HG03342 (cell line): Measurements from ENCODE around the gene IFITM2.

Experiments
- ATAC-seq: cut with Tn5 transposase; IDR thresholded peaks from one replicate; pipeline ENCODE4 v1.9.1; 2021; ENCODE audit warnings: mild to moderate bottlenecking, moderate library complexity; ENCODE audit not compliant: unreplicated experiment

IFITM2 gene

DNA sequence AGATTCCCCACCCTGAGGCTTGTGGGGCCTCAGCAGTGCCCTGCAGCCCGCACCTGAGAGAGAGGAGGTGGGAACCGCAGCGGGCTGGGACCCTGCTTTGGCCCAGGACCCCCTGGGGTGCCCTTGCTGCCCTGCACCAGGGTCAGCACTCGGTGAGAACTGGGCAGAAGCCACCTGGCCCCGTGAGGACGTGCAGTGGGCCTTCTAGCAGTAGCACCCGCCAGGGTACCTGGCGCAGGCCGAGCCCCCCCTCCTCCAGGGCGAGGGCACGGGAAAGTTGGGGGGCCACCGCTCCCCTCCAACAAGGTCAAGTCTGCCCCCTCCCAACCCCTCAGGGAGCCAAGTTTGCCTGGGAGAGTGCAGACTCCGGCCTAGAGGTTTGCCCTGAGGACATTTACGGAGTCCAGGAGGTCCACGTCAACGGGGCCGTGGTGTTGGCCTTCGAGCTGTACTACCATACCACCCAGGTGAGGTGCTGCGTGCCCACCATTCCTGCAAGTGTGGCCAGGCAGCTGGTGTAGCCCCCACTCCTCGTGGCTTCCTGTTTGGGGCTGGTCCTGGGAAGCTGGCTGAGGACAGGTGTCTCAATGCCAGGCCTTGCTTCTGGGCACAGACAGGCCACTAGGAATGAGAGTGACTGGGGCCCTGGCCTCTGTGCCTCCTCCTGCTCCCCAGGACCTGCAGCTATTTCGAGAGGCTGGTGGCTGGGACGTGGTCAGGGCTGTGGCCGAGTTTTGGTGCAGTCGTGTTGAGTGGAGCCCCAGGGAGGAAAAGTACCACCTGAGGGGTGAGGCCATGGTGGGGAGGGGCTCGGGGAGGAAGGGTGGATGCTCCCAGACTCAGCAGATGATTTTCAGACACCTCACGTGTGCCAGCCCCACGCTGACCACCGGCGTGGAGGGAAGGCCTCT lies 15.2 kb upstream of the IFITM2 start:
- ATAC-seq: no peak

DNA sequence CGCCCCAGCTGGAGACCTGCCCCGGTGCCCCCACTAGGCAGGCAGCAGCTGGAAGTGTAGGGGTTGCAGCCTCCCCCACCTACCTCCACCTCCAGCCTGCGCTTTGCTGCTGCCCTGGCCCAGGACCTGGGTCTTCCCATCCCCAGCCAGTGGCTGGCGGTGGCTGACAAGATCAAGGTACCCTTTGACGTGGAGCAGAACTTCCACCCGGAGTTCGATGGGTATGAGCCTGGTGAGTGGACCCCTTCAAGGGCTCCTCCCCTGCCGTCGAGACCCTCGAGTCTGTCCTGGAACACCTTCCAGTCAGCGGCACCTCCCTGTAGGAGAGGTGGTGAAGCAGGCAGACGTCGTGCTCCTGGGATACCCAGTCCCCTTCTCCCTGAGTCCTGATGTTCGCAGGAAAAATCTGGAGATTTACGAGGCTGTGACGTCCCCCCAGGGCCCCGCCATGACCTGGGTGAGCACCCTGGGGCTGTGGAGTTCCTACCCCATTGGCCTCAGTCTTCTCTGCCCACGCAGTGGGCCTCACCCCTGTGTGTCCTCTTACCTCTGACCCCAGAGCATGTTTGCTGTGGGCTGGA lies 14.3 kb upstream of the IFITM2 start:
- no peak for ATAC-seq

DNA sequence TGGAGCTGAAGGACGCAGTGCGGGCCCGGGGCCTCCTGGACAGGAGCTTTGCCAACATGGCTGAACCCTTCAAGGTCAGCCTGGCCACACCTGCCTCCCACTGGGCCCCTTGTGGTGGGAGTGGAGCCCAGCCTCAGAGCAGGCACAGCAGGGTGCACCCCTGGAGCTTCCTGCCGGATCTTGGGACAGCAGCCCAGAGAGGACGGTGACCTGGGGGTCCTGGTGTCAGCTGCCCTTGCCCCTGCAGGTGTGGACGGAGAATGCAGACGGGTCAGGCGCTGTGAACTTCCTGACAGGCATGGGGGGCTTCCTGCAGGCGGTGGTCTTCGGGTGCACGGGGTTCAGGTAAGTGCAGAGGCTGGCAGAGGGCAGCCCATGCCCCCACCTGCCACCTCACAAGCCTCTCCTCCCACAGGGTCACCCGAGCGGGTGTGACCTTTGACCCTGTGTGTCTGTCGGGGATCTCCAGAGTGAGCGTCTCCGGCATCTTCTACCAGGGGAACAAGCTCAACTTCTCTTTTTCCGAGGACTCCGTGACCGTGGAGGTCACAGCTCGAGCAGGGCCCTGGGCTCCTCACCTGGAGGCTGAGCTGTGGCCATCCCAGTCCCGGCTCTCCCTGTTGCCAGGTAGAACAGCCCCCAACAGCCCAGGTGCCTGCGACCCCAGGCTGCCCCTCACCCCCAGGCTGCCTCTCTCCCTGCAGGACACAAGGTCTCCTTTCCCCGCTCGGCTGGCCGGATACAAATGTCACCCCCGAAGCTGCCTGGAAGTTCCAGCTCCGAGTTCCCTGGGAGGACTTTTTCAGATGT lies 13.6 kb upstream of the IFITM2 start:
- no peak for ATAC-seq

DNA sequence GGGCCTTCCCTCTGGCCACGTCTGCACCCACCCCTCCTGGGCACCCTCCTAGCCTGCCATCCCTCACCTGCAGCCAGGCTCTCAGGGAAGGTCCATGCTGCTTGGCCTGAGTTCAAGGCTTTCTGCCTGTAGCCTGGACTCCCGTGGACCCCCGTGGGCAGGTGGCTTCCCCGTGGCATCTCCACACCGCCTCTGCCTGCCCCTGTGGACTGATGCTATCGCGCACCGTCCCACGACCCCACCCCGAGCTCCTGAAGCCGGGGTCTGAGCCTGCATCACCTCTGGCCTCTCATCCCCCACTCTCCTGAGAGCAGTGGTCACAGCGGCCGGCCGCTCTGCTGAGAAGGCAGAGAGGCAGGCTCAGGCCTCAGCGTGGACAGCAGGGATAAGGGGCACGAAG lies 12.8 kb upstream of the IFITM2 start:
- no peak for ATAC-seq

DNA sequence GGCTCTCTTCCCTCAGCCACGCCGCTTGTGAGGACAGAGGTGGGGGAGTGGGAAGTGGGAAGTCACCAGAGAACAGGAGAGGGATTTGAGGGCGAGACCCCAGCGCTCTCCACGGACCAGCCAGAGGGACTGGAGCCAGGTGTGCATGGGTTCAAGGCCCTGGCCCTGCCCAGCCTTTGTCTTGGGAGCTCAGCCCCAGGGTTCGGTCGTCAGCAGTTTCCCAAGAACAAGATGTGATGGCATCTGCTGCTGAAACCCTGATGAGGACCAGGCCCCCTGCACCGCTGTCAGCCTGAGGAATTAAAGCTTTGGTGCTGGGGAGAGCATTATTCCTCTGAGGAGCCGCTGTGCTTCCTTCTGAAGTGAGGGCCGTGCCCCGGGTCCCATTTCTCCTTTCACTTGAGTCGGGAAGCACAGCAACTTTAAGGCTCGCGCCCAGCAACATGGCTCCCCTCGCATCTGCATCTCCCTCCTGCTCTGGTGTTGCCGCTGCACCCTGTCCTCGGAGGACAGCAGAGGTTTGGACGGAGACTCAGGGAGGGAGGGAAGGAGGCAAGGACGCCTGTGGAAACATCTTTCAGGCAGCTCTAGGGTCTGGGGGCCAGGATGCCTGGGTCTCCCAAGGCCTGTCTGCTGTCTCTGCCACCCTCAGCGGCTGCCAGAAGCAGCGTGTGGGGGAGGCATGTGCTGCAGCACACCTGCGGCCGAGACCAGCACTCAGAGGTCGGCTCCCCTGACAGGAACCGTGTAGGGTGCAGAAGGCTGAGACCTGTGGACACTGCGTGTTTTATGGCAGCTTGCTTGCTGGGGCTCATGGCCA lies 12.1 kb upstream of the IFITM2 start:
- ATAC-seq: no peak

DNA sequence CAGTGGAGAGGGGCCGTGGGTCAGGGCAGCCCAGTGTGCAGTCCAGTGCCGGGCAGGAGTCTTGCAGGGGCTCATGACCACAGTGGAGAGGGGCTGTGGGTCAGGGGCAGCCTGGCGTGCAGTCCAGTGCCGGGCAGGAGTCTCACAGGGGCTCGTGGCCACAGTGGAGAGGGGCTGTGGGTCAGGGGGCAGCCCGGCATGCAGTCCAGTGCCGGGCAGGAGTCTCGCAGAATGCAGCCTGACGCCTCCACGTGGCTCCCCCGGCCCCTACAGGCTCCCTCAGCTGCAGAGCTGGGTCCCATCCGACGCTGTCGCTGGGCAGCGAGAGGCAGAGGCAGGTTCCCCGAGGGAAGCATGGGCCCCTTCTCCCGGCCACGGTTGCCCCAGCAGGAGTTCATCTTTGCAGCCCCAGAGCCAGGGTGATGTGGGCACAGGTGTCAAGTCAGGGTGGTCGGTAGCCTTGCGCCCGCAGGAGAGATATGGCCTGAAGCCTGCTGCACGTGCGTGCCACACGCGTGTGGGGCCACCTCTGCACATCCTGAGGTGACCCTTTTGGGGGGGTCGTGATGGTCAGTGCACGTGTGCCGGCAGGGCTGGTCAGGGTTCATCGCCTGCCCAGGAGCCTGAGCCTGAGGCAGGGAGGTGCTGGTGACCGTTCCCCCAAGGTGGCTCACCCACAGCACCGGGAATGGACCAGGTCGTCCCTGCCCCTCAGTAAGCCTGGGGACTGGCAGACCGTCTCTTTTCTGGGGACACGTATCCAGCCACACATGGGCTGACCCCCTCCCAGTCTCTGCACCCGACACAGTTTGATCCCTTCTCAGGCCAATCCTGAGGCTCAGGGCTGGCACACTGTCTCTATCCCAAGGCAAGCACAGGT lies 11.2 kb upstream of the IFITM2 start:
- ATAC-seq: no peak

DNA sequence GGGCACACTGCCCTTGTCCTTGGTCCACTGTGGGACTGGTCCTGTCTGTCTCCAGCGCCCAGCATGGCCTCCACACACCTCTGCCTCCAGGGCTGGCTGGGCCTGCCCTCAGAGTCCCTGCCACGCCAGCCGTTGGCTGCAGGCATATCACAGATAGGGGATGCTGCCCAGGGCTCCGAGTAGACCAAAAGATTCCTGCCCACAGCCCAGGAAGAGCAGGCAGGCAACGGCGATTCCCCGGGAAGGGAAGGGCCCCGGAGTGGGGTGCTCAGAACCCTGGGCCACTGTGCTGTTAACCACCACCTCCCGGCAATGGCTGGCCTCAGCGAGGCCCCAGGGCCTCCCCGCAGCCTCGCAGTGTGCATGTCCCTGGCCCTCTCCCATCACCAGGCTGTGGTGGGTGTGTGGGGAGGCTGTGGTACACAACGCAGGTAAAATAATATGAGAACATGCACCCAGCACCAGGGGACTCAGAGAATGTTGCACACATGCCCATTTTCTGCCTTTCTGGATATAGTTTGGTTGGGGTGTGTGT lies 10.5 kb upstream of the IFITM2 start:
- no peak for ATAC-seq

DNA sequence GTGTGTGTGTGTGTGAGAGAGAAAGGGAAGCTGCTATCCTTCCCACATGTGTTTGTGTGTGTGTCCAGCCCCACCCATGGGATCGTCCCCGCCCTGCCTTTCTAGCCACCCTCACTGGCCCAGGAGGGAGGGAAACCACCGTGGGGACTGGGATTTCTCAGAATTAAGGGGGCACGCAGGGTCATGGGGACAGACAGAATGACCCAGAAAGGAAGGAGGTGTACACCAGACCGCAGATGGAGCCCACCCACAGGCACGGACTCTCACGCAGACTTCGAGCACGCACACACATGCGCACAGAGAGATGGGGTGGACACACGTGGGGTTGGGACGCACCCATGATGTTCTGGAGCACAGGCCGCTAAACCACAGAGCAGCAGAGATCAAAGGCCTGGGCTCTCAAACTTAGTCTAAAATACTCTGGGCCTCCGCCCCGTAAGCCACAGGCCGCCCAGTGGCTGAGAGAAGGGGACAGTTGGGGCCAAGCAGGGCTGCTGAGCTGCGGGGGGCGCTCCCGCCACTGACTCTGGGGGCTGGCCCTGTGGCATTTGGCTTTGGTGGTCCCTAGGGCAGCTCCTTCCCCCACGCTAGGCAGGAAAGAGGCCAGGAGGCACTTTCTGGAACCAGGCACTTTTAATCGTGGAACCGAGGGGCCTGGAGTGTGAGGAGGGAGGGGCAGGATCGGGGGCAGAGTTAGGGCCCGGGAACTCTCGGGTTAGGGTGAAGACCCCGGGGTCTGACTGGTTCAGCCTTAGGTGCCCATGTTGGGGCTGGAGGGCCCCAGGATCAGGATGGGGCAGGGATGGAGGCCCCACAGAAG lies 9.8 kb upstream of the IFITM2 start:
- no peak for ATAC-seq

DNA sequence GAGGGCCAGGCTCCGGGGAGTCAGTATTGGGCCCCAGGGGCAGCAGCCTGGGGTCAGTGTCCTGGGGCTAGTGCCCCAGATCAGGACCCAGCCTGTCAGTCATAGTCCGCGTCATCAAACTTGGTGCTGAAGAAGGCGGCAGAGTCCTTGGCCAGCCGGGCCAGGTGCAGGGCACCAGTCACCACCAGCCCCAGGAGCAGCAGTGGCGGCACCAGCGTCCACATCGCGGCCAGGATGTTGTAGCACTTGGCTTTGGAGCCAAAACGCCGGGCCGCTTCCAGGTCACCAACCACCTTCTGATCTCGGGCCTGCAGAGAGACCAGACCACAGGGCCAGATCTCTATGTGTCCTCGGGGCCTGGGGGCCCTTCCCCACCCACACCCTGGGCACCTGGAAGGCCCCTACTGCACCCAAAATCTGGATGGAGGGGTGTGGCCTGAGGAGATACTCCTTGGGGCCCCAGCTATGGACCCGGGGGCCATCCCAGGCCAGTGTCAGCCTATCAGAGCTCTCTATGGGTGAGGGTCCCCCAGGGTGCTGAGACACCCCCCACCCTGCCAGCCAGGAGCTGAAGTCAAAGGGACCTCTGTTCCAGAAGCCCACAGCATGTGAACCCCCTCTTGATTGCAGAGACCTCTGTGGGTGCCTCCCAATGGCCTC lies 9.1 kb upstream of the IFITM2 start:
- ATAC-seq: no peak

DNA sequence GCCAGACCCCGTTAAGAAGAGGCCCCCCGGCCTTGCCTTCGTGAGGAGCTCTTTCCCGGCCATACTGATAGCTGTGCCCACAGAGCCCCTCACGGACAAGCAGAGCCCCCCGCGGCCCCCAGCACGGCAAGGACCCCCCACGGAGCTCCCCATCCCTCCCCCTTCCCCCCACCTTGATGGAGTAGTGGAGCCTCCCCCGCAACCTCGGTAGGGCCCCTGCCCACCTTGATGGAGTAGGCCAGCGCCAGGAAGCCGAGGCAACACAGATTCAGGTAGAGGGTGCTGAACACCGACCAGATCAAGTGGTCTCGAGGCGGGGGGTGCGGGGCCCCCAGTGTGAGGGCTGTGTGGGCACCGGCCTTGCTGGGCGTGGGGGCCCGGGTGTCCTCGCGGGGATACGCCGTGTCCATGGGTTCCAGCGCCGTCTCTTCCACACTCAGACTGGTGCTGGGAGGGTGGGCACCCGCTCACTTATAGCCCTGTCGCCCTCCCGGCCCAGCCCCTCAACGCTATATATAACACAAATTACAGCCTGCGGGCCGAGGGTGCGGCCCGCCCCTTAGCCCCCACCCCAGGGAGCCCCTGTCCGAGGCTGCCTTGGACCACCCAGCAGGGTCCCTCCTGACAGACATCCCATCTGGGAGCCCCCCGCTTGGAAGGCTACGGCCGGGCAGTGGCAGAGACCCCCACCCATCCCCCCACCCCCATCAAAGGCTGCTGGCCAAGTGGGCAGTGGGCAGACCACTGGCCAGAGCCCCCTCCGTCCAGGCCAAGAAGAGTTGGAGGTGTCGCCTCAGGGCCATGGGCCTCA lies 8.3 kb upstream of the IFITM2 start, which contains the start of gene IFITM5:
Gene IFITM5 (minus strand): TSS at position 446 of the 811 bp plus-strand sequence. CDS start 36 bp downstream, at position 410.
- no peak for ATAC-seq

DNA sequence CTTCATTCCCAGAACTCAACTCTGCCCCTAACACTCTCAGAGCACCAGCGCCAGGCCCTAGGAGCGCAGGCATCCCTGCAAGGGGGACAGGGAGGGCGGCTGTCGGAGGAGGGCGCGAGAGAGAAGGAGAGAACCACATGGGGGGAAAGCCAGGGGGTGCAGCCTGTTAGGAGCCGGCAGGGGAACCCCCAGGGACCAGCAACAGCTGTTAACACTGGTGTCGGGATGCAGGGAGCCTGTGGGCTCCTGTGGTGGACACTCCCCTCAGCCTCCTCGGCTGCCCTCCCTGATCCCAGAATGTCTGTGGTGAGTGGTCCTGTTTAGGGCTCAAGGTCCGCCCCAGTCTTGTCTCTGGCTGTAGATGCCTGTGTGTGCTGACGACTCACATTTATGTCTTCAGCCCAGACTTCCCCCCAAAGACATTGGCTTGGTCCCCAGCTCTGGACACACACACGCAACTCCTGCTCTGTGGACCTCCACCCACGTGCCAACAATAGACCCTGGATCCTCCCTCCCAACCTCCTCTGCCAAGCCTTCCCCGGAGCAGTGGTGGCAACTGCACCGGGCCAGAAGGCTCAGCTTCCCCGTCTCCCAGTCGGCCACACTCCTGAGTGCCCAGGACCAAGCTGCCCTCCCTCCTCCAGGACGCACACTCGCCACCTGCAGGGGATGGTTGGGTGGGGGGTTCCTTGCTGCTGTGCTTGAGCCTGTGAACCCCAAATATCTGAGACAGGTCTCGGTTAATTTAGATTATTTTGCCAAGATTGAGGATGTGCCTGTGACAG lies 7.5 kb upstream of the IFITM2 start:
- no peak for ATAC-seq

DNA sequence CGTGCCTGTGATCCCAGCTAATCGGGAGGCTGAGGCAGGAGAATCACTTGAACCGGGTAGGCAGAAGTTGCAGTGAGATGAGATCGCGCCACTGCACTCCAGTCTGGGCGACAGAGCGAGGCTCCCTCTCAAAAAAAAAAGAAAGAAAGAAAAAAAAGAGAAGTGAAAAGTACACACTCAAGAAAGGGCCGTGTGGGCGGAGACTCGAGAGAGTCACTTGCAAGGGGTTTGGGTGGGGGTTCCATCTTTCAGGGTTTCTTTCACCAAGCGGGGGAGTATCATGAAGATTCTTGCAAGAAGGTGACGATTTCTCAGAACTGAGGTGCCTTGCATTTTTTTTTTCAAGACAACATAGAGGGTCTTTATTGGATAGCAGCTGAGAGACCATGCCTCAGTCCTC lies 4.3 kb upstream of the IFITM2 start:
- ATAC-seq: no peak

DNA sequence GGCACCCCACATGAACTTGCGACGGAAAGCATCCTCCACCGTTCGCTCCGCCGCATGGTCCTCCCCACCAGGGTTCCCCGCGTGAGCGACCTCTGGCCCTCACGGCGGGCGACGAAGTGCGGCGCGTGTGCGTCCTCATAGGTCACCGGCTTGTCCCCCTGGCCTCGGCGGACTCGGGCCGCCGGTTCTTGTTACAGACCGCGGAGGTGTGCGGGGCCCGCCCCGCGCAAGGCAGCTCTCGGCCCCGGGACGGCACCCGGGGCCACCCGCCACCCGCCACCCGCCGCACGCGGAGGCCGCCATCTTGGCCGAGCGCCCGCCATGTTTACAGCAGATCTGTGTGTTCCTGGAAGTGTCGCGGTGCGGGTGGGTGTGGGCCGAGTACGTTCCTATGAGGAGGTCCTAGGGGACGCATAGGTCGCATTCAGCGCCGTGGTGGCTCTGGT lies 3.5 kb upstream of the IFITM2 start:
- no peak for ATAC-seq

DNA sequence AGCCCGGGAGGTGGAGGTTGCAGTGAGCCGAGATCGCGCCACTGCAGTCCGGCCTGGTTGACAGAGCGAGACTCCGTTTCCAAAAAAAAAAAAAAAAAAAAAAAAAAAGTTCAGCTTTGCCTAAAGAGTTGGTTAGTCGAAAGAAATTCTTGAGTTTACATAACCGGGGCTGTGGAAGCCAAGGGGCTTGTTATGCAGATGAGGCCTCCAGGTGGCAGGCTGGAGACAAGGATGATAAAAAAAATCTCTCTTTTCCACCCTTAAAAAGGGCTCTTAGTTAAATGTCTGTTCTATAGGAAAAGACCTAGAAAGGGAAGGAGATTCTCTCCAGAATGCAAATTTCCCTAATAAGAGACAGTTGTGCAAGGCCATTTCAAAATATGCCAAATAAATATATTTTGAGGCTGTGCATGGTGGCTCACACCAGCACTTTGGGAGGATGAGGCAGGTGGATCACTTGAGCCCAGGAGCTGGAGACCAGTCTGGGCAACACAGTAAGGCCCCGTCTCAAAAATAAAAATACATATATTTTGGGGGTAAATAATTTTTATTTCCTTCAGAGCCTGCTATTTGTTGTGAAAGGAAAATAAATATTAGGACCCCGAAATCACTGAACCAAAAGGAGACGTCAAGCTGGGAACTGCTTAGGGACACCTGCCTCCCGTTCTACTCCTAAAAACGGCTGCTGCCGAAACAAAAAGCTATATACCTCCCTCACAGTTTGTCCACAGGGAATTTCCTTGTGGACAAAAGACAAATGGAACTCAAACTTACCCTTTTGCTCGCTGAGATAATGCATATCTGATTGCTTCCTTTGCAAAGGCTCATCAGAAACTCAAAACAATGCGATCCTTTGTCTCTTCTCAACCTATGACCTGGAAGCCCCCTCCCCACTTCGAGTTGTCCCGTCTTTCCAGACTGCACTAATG lies 2.4 kb upstream of the IFITM2 start:
- no peak for ATAC-seq

DNA sequence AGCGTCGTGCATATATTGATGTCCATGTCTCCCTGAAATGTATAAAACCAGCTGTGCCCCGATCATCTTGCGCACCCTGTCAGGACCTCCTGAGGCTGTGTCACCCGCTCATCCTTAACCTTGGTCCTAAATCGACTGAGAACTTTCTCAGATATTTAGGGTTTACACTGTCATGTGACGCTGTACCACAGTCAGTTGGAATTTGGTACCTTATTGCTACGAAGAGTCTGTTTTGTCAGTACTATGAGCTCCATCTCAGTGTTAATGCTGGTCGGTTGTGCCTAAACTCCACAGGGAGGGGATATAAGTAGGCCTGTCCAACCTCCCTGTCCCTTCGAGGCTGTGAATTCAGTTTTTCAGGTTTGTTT lies 1.8 kb upstream of the IFITM2 start:
- ATAC-seq: no peak
